Suprapubic skin (tissue), 4 donors: Measurements from ENCODE around the gene TUBE1.

Experiments used
- CTCF ChIP-seq, 2 donors: fragments of 200-600 bp in 1 of 2; fragments of 450-650 bp in 1 of 2; sonication (generic) in 1 of 2; IDR thresholded peaks; one replicate each; pipeline ENCODE4 v1.5.1; 2016 to 2019; ENCODE audit warnings: antibody characterized with exemption in 2 of 2, mild to moderate bottlenecking in 1 of 2, moderate library complexity in 1 of 2
- EP300 ChIP-seq: sonication (generic); formaldehyde crosslinking; IDR thresholded peaks from one replicate; pipeline ENCODE4 v1.6.1; 2017; ENCODE audit warnings: antibody characterized with exemption
- POLR2A ChIP-seq, 2 donors: fragments of 450-650 bp; IDR thresholded peaks; one replicate each; pipeline ENCODE4 v1.6.1; 2017; ENCODE audit warnings: antibody characterized with exemption in 2 of 2, mild to moderate bottlenecking in 2 of 2, moderate library complexity in 2 of 2
- POLR2AphosphoS5 ChIP-seq, 3 donors: sonication (generic); formaldehyde crosslinking; IDR thresholded peaks; one replicate each; pipeline ENCODE4 v1.6.1; 2017; ENCODE audit warnings: antibody characterized with exemption in 3 of 3

GRCh38 chr6:112038268-112038667 is 49.0 kb downstream of the TUBE1 start:
- TF ChIP-seq POLR2AphosphoS5 (IDR thresholded peaks at IDR 0.05) (no peak), POLR2A (IDR thresholded peaks at IDR 0.05) (no peak), CTCF (IDR thresholded peaks at IDR 0.05) (no peak), EP300 (no peak)
